Hindlimb muscle (tissue), 1 donor: ENCODE results near the gene OR13F1. TPM values are rescaled to one million over a fixed set of nuclear protein-coding genes. Genes with fewer than 3 reads are reported as not detected.
"Not testable (repeated sequence)": the region's sequence is repeated elsewhere in the genome, so short reads cannot be mapped to it uniquely, and the experiment has no call there.

Experiments
- DNase-seq: peaks from one replicate; pipeline ENCODE4 v3.0.0-alpha.2; 2013
- polyA plus RNA-seq: library from polyadenylated mRNA; unstranded; fragments of 120-200 nt; gene quantifications from one replicate; pipeline ENCODE4 v1.2.1, GENCODE V29; 2013; ENCODE audit not compliant: insufficient read length

Gene OR13F1, protein sequence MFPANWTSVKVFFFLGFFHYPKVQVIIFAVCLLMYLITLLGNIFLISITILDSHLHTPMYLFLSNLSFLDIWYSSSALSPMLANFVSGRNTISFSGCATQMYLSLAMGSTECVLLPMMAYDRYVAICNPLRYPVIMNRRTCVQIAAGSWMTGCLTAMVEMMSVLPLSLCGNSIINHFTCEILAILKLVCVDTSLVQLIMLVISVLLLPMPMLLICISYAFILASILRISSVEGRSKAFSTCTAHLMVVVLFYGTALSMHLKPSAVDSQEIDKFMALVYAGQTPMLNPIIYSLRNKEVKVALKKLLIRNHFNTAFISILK
- polyA plus RNA-seq: not detected

DNA sequence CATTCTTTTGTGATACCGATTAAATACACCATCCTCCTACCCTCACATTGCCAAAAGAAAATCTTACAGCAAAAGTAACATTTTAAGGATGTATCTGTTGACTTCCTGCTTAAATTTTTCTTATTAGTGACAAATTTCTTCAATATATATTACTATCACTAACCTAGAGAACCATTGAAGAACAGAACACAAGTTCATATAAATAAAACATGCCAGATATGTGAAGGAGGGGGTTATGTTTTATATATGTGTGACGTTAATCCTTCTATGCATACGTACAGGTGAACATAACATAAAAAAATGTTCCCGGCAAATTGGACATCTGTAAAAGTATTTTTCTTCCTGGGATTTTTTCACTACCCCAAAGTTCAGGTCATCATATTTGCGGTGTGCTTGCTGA is at the start of gene OR13F1:
TSS of gene OR13F1 (plus strand) at position 301 of the 400 bp plus-strand sequence. CDS start at position 301, 0 bp downstream.
- DNase-seq: no peak

DNA sequence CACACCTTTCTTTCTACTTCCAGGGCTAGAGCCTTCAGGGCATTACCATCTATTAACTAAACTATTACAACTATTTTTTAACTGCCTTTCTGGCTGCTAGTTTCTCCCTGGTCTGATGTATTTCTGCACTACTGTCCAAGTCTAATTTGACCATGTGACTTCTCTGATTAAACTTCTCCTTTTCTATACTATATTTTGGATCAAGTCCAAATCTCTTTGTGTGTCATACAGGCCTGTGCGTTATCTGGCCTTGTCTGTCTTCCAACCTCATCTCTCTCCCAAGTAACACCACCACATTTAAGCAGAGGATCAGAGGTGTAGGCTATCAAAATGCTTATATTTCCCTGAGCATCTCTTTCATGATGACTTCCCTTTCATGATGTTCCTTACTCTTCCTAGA is 47.2 kb upstream of the OR13F1 start:
- no peak for DNase-seq

DNA sequence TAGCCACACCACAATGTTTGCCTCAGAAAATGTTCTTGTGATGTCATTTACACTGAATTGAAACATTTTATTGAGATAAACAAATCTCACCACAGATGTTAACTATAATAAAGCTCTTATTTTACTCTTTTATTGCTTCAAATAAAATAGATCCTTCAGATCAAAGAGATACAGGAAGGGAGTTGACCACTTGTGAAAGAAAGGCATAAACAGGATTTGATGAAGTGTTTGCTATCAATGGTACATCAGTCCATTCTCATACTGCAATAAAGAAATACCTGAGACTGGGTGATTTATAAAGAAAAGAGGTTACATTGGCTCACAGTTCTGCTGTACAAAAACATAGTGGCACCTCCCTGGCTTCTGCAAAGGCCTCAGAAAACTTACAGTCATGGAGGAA is 40.2 kb upstream of the OR13F1 start:
- DNase-seq: no peak

DNA sequence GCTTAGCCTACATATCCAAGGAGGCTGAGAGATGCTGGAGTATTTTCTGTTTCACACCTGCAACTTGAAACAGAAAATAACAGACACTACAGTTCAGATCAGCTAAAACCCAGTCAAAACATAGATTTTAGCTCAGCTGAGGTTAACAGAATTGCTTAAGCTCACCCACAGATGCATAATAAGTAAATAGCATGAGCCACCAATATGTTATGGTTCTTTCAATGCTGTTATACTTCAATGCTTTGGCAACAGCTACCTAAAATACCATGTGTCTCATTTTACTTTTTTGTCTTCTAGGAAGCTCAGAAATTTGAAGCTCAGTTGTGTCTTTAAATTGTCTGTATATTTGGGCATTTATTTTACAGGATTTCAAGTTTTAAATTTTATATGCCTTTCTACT is 35.8 kb upstream of the OR13F1 start:
- no peak for DNase-seq

DNA sequence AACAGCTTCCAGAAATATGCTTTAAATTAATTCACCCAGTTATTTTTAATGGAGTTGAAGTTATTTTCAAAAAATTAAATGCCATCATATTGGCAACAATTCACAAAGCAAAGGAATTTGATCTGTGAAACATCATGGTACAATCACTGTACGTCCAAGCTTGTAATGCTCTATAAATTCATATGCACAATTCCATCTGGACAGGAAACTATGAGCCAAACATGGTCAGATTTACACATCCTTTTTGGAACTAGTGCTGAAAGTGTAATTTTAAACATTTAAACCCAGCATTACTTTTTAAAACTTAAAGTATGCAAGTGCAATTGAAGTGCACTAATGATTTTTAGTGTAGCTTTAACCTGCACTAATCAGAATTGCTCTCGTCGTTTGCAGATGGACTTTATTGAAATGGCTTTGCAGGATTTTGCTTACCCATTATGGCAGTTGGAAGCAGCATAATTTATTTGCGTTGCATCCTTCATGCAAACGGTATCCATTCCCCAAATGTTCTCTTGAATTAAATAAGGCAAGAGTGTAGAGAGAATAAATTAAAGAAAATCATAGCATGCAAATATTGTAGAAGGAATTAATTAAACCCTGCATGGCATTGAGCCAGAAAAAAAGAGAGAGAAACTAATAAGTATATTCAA is 21.0 kb upstream of the OR13F1 start:
- DNase-seq: no peak

DNA sequence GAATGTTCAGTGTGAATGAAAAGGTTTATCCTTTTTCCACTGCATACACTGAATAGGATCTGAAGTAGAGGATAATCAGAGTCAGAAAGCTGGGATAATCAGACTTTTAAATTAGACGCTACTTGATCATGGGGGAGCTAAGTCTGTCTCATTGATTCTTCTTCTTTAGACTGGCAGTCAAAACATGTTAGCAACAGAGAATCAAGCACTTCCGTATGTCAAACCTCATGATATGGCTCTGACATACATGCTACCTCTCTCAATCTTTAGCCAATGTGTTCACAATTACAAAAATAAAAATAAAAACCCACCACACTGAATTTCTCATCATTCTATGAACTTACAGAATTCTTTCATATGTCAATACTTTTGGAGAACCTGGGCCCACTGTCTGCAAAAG is 19.0 kb upstream of the OR13F1 start:
- DNase-seq: no peak

DNA sequence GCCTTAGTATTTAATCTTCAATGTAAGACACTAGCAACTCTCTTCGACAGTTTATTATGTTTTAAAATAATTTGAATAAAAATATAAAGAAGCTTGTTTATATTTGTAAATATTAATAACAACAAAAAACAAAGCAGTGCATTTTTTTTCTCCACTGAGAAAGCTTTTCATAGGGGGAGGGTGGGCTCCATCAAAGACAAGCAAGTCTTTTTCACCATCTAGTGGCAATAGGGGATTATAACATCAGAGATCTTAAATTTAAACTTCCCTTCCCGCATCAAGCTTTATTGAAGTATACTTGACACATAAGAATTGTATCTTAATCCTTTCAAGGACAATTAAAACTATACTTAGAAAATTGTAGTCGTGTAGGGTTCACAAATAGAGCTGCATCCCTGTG is 9.3 kb upstream of the OR13F1 start:
- DNase-seq: peak; percentile 14

DNA sequence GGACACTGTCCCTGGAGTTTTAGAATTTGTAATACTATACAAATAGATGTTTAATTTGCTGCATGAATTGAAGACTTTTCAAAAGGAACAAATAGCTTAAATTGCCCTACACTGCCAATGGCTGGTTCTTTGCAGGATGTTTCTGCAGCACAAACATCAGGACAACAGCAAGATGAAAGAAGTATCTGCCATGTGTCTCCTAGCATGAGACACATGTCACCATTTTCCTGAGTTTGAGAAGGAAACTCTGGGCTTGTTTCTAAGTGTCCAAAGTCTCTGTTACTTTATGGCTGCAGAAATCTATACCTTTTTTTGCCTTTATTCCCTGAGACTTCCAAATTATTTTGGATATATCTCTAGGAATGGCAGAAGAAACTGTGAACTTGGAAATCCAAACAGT is 623 bp upstream of the OR13F1 start:
- no peak for DNase-seq

DNA sequence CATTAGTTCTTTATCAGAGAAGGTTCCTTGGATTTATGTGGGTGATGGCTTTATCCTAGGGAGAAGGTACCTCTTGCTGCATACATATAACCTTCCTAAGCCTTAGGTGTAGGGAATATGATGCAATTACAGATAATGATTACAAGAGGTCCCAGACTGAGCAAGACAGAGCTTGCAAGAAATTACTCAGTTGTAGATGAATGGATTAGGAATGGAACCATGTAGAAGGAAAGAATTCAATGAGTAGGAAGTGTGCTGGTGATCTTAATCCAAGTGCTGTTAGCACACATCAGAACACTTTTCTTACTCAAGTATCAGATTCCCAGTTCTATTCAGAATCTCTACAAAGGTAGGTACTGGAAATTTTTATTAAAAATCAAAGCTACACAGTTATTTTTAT is 2.5 kb downstream of the OR13F1 start:
- no peak for DNase-seq

DNA sequence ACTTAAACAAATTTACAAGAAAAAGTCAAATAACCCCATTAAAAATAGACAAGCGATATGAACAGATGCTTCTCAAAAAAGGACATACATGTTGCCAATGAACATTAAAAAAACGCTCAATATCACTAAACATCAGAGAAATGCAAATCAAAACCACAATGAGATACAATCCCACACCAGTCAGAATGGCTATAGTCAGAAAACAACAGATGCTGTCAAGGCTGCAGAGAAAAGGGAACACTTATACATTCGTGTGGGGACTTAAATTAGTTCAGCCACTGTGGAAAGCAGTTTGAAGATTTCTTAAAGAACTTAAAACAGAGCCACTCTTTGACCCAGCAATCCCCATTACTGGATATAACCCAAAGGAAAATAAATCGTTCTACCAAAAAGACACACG is 10.8 kb downstream of the OR13F1 start:
- DNase-seq: no peak

DNA sequence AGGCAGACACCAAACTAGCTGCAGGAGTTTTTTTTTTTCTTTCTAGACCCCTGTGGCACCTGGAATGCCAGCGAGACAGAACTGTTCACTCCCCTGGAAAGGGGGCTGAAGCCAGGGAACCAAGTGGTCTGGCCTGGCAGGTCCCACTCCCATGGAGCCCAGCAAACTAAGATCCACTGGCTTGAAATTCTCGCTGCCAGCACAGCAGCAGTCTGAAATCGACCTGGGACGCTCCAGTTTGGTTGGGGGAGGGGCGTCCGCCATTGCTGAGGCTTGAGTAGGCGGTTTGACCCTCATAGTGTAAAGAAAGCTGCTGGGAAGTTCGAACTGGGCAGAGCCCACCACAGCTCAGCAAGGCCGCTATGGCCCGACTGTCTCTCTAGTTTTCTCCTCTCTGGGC is 16.2 kb downstream of the OR13F1 start:
- DNase-seq: not testable (repeated sequence)

DNA sequence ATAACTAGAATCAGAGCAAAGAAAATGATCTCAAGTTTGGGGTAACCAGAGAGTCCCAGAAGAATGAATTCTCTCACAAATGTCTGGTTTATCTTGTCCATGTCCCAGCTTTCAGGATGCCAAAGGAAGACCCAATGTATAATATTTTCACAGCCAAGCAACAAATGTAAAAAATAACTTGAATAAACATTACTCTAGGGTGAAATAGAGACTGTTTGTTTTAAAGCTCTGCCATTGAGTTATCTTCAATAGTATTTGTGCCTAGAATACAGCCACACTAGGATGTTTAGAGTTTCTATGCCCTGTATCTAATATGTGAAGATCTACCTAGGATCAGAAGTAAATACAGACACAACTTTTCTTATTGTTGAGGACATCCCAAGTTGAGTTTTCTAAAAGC is 23.0 kb downstream of the OR13F1 start, which contains the start of gene OR13C4:
TSS of gene OR13C4 (minus strand) at position 101 of the 400 bp plus-strand sequence. CDS start at position 101, 0 bp downstream.
- DNase-seq: no peak

DNA sequence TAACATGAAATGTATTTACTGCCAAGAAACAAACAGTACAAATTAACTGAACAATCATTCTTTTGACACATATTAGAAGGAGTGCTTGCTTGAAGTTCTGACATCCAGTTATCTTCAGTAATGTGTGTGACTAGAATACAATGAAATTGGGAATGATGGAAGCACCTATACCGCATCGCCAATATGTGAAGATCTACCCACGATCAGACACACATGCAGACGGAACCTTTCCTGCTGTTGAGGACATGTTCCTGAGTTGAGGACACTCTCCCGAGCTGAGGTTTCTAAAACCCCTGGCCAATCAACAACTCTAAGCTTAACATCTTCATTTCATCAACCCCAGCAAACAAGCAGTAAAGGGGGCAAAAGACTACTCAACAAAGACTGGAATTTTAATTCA is 32.7 kb downstream of the OR13F1 start, which contains the start of gene OR13C3:
TSS of gene OR13C3 (minus strand) at position 101 of the 400 bp plus-strand sequence. CDS start 133 bp downstream, outside the sequence.
- no peak for DNase-seq

DNA sequence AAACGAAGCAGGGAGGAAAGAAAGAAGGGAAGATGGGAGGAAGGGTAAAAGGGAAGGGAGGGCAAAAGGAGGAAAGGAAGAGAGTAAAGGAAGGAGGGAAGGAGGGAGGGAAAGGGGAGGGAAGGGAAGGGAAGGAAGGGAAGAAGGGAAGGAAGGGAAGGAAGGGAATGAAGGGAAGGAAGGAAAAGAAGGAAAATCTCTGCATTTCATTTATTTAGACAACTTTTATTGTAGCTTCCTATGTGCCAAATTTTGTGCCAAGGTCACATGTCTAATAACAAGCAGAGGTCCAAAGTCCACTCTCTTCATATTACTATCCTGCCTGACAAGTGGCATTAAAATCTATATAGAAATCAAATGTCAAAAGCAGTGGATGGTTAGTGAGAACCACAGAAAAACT is 35.2 kb downstream of the OR13F1 start:
- DNase-seq: no peak

DNA sequence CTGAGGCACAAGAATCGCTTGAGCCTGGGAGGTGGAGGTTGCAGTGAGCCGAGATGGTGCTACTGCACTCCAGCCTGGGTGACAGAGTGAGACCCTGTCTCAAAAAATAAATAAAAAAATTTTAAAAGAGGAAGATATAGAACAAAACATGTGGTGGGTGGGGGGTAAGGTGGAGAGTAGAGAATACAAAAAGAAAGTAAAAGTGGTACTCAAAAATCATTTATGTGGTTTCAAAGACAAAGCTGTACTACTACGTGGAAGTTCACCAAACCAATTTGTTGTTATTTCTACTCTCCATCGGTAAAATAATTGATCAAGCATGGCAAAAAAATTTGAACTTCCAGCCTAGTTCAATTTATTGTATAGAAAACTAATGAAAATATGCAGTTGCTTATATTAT is 40.6 kb downstream of the OR13F1 start:
- DNase-seq: no peak

DNA sequence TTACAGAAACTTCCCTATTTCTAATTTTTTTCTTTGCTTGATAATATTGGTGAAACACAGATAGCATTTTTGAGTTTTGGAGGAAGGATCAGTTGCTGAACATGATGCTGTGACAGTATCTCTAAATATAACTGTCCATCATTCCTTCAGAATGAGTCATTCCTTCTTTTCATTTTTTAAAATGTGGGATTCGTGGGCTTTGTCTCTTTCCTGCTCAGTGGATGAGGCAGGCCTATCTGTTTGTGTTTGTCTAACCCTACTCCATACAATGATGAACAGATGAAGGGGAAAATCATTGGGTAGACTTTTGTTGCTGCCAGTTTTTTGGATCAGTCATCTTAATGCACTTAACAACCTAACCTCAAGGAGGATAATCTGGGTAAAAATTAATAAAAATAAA is 49.2 kb downstream of the OR13F1 start:
- DNase-seq: no peak

Other genes with a start within 250 kb of the OR13F1 start
- gene OR13C4, start 22.9 kb downstream of the OR13F1 start, polyA plus RNA-seq: not detected
- gene OR13C3, start 32.6 kb downstream of the OR13F1 start, polyA plus RNA-seq: not detected
- not detected for gene OR13C8, start 64.9 kb downstream of the OR13F1 start, polyA plus RNA-seq
- not detected for gene OR13C5, start 95.2 kb downstream of the OR13F1 start, polyA plus RNA-seq
- gene OR13C2, start 101.4 kb downstream of the OR13F1 start, polyA plus RNA-seq: not detected
- gene OR13C9, start 113.9 kb downstream of the OR13F1 start, polyA plus RNA-seq: not detected
- not detected for gene OR13D1, start 190.3 kb downstream of the OR13F1 start, polyA plus RNA-seq
- 61.5 TPM for gene NIPSNAP3A, start 243.4 kb downstream of the OR13F1 start, polyA plus RNA-seq